ENCODE measurements around the gene SNTB2.
"Not testable (repeated sequence)": the region's sequence is repeated elsewhere in the genome, so short reads cannot be mapped to it uniquely, and the experiment has no call there.

The SNTB2 gene

DNA sequence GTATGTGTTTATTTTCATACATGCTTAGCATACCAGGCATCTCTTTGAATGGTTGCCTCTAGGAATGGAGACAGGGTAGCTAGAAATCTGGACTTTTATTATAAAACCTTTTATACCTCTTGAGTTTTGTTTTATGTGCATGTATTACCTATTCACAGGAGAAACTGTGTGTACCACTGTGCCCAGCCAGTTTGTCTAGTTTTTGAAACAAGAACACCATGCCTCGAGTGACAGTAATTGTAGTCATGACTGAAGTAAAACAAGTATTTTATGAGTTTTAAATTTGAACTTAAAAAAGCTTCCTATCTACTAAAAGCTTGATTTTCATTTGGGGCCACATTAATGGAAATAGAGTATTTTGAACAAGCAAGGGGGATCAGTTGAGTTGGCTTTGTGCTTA lies 57.4 kb downstream of the SNTB2 start:
- H2BK120ac ChIP-seq (ENCODE audit: low read depth, low read length), result no peak overlapping the region
- H3K14ac ChIP-seq (ENCODE audit: low read length in 2 of 2), result no peak overlapping the region
- no peak overlapping the region for H2BK12ac ChIP-seq (ENCODE audit: low read length in 2 of 2)
- H3K4me1 ChIP-seq (ENCODE audit: control insufficient read depth, insufficient read depth, low read depth, low read length), result no peaks in the 10 kb centered on the region
- H2BK5ac ChIP-seq (ENCODE audit: low read depth, low read length, poor library complexity, severe bottlenecking), result no peak overlapping the region
- no peak overlapping the region for H3K23ac ChIP-seq (ENCODE audit: low read length in 2 of 2)
- H2AFZ ChIP-seq (ENCODE audit: low read depth, low read length), result no peak overlapping the region
- H3K27me3 ChIP-seq (ENCODE audit: control insufficient read depth in 1 of 2, insufficient read depth in 1 of 2, low read length in 2 of 2), result no peaks in the 10 kb centered on the region
- H3K27ac ChIP-seq (ENCODE audit: low read length, poor library complexity, severe bottlenecking), result no peak overlapping the region
- H3K9ac ChIP-seq (ENCODE audit: low read length), result no peak overlapping the region
- no CpG with 5 or more reads among the region's 1 CpG for WGBS
- H3K4me3 ChIP-seq (ENCODE audit: insufficient read depth in 1 of 2, low read depth in 1 of 2, low read length in 2 of 2), result no peak overlapping the region
- no peak overlapping the region for H4K8ac ChIP-seq (ENCODE audit: low read length)
- no peak overlapping the region for H3K18ac ChIP-seq (ENCODE audit: low read depth in 1 of 2, low read length in 2 of 2)
- no peak for DNase-seq
- H3K4ac ChIP-seq (ENCODE audit: low read depth in 1 of 2, low read length in 2 of 2), result no peak overlapping the region
- peaks cover 3 to 27% of the 10 kb centered on the region in 2 experiments for H3K36me3 ChIP-seq (ENCODE audit: control insufficient read depth in 1 of 2, insufficient read depth in 2 of 2, low read depth in 1 of 2, low read length in 2 of 2)
- H4K91ac ChIP-seq (ENCODE audit: low read length), result no peak overlapping the region
- peaks cover 25% of the 10 kb centered on the region for H3K79me1 ChIP-seq (replicated peaks; ENCODE audit: low read length, poor library complexity, severe bottlenecking)
- no peak overlapping the region for H3K4me2 ChIP-seq (ENCODE audit: low read length, poor library complexity, severe bottlenecking)
- H3K9me3 ChIP-seq (ENCODE audit: control insufficient read depth, low read length), result no peaks in the 10 kb centered on the region
- no peak overlapping the region for H2AK5ac ChIP-seq (ENCODE audit: low read length, severe bottlenecking)
- H2BK15ac ChIP-seq (ENCODE audit: low read depth, poor library complexity, severe bottlenecking), result no peak overlapping the region

DNA sequence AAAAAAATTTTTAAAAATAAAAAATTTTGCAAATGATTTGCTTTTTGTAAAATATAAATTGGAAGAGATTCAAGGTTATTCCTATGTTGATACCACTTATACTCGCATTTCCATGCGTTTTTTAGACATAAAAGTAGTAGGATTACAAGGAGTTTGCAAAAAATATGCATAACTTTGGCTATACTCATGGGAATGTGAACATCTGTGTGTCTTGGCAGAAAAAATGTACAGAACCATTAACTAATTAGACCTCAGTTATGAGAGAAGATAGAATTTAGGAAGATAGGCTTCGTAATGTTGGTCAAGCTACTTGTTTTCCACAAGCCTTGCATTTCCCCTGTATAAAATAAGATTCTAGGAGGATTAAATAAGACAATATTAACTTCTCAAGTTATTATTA lies 63.1 kb downstream of the SNTB2 start:
- Histone ChIP-seq H2BK12ac (ENCODE audit: low read length in 2 of 2) (no peak overlapping the region), H3K36me3 (ENCODE audit: control insufficient read depth in 1 of 2, insufficient read depth in 2 of 2, low read depth in 1 of 2, low read length in 2 of 2) (peaks cover 3 to 40% of the 10 kb centered on the region in 2 experiments), H3K23ac (ENCODE audit: low read length in 2 of 2) (no peak overlapping the region), H2BK15ac (ENCODE audit: low read depth, poor library complexity, severe bottlenecking) (no peak overlapping the region), H3K18ac (ENCODE audit: low read depth in 1 of 2, low read length in 2 of 2) (no peak overlapping the region), H3K4me2 (ENCODE audit: low read length, poor library complexity, severe bottlenecking) (no peak overlapping the region), H3K4ac (ENCODE audit: low read depth in 1 of 2, low read length in 2 of 2) (no peak overlapping the region), H2AK5ac (ENCODE audit: low read length, severe bottlenecking) (no peak overlapping the region), H2BK5ac (ENCODE audit: low read depth, low read length, poor library complexity, severe bottlenecking) (no peak overlapping the region), H2AFZ (ENCODE audit: low read depth, low read length) (no peak overlapping the region), H3K14ac (ENCODE audit: low read length in 2 of 2) (no peak overlapping the region), H4K91ac (ENCODE audit: low read length) (no peak overlapping the region), H3K27ac (ENCODE audit: low read length, poor library complexity, severe bottlenecking) (no peak overlapping the region), H3K4me1 (ENCODE audit: control insufficient read depth, insufficient read depth, low read depth, low read length) (no peaks in the 10 kb centered on the region), H4K8ac (ENCODE audit: low read length) (no peak overlapping the region), H2BK120ac (ENCODE audit: low read depth, low read length) (no peak overlapping the region), H3K9me3 (ENCODE audit: control insufficient read depth, low read length) (no peaks in the 10 kb centered on the region), H3K79me1 (replicated peaks; ENCODE audit: low read length, poor library complexity, severe bottlenecking) (peaks cover 18% of the 10 kb centered on the region), H3K4me3 (ENCODE audit: insufficient read depth in 1 of 2, low read depth in 1 of 2, low read length in 2 of 2) (no peak overlapping the region), H3K9ac (ENCODE audit: low read length) (no peak overlapping the region), H3K27me3 (ENCODE audit: control insufficient read depth in 1 of 2, insufficient read depth in 1 of 2, low read length in 2 of 2) (no peaks in the 10 kb centered on the region)
- DNase-seq, result no peak
- WGBS, result 100% methylated on average over 2 of the region's 3 CpGs

DNA sequence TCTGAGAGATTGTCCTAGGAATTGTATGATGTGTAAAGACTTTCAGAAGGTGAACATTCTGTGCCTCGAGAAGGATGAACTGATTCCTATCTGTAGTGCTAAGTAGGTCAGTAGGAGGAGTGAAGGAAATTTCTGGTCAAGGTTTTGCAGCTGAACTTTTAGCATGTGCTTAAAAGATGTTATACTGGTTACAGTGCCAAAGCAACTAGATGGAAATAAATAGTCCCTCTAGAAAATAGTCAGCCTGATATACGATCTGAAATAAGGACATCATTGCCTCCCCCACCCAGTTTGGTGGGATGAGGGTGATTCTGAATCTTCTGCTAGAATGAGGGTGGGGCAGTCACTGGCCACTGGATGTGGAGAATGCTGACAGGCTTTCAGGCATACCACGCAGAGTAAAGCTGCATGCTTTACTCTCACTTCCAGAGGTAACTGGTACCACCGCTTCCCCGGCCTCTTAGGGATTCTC lies 66.9 kb downstream of the SNTB2 start:
- Histone ChIP-seq H2AFZ (ENCODE audit: low read depth, low read length) (no peak overlapping the region), H2BK120ac (ENCODE audit: low read depth, low read length) (no peak overlapping the region), H3K18ac (ENCODE audit: low read depth in 1 of 2, low read length in 2 of 2) (no peak overlapping the region), H2BK15ac (ENCODE audit: low read depth, poor library complexity, severe bottlenecking) (no peak overlapping the region), H3K9me3 (ENCODE audit: control insufficient read depth, low read length) (no peaks in the 10 kb centered on the region), H2BK5ac (ENCODE audit: low read depth, low read length, poor library complexity, severe bottlenecking) (no peak overlapping the region), H3K36me3 (ENCODE audit: control insufficient read depth in 1 of 2, insufficient read depth in 2 of 2, low read depth in 1 of 2, low read length in 2 of 2) (peaks cover 0 to 17% of the 10 kb centered on the region in 2 experiments), H3K4ac (ENCODE audit: low read depth in 1 of 2, low read length in 2 of 2) (no peak overlapping the region), H4K8ac (ENCODE audit: low read length) (no peak overlapping the region), H3K23ac (ENCODE audit: low read length in 2 of 2) (no peak overlapping the region), H3K79me1 (replicated peaks; ENCODE audit: low read length, poor library complexity, severe bottlenecking) (peaks cover 11% of the 10 kb centered on the region), H3K14ac (ENCODE audit: low read length in 2 of 2) (no peak overlapping the region), H3K4me2 (ENCODE audit: low read length, poor library complexity, severe bottlenecking) (no peak overlapping the region), H3K9ac (ENCODE audit: low read length) (peak overlapping the region; percentile 19), H2AK5ac (ENCODE audit: low read length, severe bottlenecking) (no peak overlapping the region), H4K91ac (ENCODE audit: low read length) (no peak overlapping the region), H3K27ac (ENCODE audit: low read length, poor library complexity, severe bottlenecking) (no peak overlapping the region), H2BK12ac (ENCODE audit: low read length in 2 of 2) (no peak overlapping the region), H3K4me1 (ENCODE audit: control insufficient read depth, insufficient read depth, low read depth, low read length) (no peaks in the 10 kb centered on the region), H3K27me3 (ENCODE audit: control insufficient read depth in 1 of 2, insufficient read depth in 1 of 2, low read length in 2 of 2) (no peaks in the 10 kb centered on the region), H3K4me3 (ENCODE audit: insufficient read depth in 1 of 2, low read depth in 1 of 2, low read length in 2 of 2) (peak overlapping the region in 1 of 2 experiments; percentile 11)
- WGBS, result 96% methylated on average over 4 of the region's 5 CpGs
- peak; percentile 9 for DNase-seq

DNA sequence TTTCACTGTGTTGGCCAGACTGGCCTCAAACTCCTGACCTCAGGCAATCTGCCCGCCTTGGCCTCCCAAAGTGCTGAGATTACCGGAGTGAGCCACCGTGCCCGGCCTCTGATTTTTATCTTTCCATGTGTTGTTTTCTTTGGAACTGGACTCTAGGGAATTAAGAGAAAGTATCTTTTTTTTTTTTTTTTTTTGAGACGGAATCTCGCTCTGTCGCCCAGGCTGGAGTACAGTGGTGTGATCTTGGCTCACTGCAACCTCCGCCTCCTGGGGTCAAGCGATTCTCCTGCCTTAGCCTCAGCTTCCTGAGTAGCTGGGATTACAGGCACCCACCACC lies 72.4 kb downstream of the SNTB2 start:
- 92% methylated on average over 8 of the region's 9 CpGs for WGBS
- peaks cover 7 to 30% of the 10 kb centered on the region in 2 experiments for H3K36me3 ChIP-seq (ENCODE audit: control insufficient read depth in 1 of 2, insufficient read depth in 2 of 2, low read depth in 1 of 2, low read length in 2 of 2)
- not testable (repeated sequence) for DNase-seq

More for the DNA sequence above, 72.4 kb downstream of the SNTB2 start:
- not testable (repeated sequence) for H4K91ac ChIP-seq (ENCODE audit: low read length); H3K14ac ChIP-seq (ENCODE audit: low read length in 2 of 2); H3K27ac ChIP-seq (ENCODE audit: low read length, poor library complexity, severe bottlenecking); H3K9me3 ChIP-seq (ENCODE audit: control insufficient read depth, low read length); H3K4me3 ChIP-seq (ENCODE audit: insufficient read depth in 1 of 2, low read depth in 1 of 2, low read length in 2 of 2); H3K4ac ChIP-seq (ENCODE audit: low read depth in 1 of 2, low read length in 2 of 2); H2BK12ac ChIP-seq (ENCODE audit: low read length in 2 of 2); H2BK120ac ChIP-seq (ENCODE audit: low read depth, low read length); H4K8ac ChIP-seq (ENCODE audit: low read length); H2BK5ac ChIP-seq (ENCODE audit: low read depth, low read length, poor library complexity, severe bottlenecking); H3K4me2 ChIP-seq (ENCODE audit: low read length, poor library complexity, severe bottlenecking); H2BK15ac ChIP-seq (ENCODE audit: low read depth, poor library complexity, severe bottlenecking); H3K4me1 ChIP-seq (ENCODE audit: control insufficient read depth, insufficient read depth, low read depth, low read length); H3K23ac ChIP-seq (ENCODE audit: low read length in 2 of 2); H2AK5ac ChIP-seq (ENCODE audit: low read length, severe bottlenecking); H2AFZ ChIP-seq (ENCODE audit: low read depth, low read length); H3K27me3 ChIP-seq (ENCODE audit: control insufficient read depth in 1 of 2, insufficient read depth in 1 of 2, low read length in 2 of 2); H3K9ac ChIP-seq (ENCODE audit: low read length); H3K18ac ChIP-seq (ENCODE audit: low read depth in 1 of 2, low read length in 2 of 2)
- peaks cover 20% of the 10 kb centered on the region for H3K79me1 ChIP-seq (replicated peaks; ENCODE audit: low read length, poor library complexity, severe bottlenecking)
